NK-92 (cell line): ENCODE measurements around the gene KLC1.

Experiments
- DNase-seq: peaks from one replicate; lab custom pipeline; 2025; ENCODE audit not compliant: unreplicated experiment; lab: John Stamatoyannopoulos, UW

Gene KLC1

DNA sequence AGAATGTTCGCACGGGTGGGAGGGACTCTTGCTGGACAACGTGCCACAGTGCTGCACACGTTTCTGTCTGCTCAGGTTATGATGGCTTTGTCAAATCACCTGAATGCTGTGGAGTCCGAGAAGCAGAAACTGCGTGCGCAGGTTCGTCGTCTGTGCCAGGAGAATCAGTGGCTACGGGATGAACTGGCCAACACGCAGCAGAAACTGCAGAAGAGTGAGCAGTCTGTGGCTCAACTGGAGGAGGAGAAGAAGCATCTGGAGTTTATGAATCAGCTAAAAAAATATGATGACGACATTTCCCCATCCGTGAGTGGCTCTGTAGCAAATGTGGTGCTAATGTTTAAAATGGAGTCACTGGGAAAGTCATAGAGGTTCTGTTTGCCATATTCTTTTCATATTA lies 28.5 kb downstream of the KLC1 start:
- DNase-seq = no peak

DNA sequence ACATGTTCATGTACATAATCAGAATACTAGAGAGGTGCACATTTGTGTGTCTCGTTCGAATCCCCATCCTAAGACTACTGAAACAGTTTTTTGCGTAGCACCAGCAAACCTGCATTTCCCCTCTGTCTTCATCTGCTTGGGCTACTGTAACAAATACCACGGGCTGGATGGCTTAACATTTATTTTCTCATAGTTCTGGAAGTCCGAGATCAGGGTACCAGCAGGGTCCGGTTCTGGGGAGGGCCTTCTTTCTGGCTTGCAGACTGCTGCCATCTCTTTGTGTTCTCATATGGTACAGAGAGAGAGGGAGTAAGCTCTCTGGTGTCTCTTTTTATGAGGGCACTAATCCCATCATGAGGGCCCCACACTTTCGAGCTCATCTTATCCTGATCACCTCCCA lies 30.6 kb downstream of the KLC1 start:
- DNase-seq = no peak

DNA sequence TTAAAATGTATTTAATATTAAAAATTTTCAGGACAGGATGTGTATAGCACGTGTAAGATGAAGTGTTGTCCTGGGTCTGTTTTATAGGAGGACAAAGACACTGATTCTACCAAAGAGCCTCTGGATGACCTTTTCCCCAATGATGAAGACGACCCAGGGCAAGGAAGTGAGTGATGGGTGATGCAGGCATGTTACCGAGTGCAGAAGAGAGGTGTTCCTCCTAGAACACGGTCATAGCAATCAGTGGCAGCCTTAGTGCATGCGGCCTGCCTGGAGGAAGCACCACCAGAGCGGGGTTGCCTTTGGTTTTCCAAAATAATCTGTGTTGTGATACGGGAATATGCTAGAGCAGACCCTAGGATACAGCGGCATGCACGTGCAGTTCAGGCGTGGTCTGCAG lies 33.0 kb downstream of the KLC1 start:
- no peak for DNase-seq

DNA sequence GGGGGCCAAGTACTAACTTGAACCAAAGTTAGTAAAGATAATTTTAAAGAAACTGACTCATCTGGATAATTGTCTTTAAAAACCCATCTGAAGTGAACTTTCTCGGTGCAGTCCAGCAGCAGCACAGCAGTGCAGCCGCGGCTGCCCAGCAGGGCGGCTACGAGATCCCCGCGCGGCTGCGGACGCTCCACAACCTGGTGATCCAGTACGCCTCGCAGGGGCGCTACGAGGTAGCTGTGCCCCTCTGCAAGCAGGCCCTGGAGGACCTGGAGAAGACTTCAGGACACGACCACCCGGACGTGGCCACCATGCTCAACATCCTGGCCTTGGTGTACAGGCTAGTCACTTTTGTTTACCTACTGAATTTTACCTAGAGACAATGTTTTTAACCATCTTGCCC lies 33.6 kb downstream of the KLC1 start:
- DNase-seq = no peak

DNA sequence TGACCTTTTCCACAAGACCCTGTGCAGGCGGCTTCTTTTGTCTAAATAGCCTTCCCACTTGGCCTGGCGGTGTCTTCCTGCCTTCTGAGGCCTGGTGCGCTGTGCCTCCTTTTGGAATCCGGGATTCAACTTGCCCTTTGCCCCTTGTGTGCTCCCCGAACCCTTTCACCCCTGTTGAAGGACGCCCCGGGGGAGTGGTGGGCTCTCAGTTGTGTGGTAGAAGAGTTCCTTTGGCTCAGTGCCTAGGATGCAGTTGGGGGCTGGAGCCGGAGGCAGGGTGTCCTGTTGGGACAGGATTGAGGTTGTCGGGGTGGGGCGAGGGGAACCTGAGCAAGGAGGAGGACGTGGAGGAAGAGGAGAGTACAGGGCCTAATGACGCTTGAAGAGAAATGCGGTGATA lies 34.5 kb downstream of the KLC1 start:
- no peak for DNase-seq

DNA sequence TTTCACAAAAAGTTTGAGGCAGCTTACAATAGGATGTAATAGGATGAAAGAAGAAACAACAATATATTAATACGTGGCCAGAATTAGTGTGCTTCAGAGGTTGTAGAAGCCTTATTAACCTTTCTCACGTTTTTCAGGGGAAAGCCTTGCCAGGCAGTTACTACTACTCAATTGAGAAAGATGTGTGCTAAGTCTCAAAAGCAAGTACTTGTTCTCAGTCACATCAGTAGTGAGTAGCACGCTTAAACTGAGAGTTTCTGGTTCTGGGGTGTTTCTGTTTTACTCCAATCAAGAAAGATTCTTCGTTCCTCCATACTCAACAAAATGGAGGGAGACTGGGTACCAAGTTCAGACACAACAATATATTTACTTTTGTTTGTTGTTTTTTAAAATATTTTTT lies 38.7 kb downstream of the KLC1 start:
- DNase-seq = no peak

DNA sequence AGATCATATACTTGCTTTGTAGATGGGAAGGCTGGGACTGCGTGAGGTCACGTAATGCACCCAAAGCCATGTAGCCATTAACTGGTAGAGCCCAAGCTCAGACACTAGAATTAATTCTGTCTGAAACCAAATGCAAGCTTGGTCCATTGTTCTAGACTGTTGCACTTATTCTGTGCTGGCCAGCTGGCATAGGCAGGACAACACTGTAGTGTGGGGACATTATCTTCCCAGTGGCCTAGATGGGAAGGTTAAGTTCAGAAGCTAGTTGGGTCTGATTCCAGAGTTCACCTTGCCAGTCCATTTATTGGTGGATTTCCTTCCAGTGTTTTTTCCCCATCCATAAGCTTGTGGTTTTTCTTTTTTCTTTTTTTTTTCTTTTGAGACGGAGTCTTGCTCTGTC lies 39.1 kb downstream of the KLC1 start:
- DNase-seq = no peak

DNA sequence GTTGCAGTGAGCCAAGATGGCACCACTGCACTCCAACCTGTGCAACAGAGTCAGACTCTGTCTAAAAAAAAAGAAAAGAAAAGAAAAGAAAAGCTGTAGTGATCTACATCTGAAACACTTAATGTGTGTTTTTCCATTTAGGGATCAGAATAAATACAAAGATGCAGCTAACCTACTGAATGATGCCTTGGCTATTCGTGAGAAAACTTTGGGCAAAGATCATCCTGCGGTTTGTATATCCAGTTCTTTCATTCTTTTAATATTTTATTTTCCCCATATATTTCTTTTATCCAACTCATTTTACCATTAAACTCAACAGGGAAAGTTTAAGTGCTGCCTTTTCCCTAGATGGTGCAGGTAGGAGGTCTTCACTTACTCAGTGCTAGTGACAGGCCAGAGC lies 40.4 kb downstream of the KLC1 start:
- no peak for DNase-seq

DNA sequence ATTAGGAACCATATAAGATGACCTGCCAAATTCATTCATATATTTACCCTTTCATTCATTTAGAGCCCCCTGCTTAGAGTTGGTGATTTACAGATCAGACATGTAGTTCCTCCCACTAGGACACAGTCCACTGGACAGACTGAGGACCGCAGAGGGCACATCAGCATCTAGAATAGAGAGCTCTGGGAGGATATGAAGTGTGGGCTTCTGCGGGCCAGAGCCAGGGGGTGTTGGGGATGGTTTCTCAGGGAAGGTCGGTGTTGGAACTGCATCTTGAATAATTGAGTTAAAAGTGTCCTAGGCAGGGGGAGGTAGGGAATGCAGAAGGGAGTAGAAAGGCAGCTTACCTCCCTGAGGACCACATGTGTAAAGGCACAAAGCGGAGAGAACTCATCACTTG lies 42.9 kb downstream of the KLC1 start:
- DNase-seq = no peak

DNA sequence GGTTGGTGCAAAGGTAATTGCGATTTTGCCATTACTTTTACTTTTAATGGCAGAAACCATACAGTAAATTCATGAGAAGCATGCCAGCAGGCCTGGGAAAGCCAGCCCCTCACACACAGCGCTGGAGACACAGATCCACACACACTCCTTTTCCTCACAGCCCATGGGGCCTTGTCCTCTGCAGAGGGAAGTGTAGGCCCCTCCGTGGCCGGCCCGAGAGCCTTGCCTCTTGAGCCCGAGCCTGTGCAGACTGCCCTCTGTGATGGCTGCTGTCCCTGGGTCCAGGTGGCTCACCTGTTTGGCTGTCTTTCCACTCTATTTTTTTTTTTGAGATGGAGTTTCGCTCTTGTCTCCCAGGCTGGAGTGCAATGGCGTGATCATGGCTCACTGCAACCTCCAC lies 46.9 kb downstream of the KLC1 start:
- DNase-seq = no peak

DNA sequence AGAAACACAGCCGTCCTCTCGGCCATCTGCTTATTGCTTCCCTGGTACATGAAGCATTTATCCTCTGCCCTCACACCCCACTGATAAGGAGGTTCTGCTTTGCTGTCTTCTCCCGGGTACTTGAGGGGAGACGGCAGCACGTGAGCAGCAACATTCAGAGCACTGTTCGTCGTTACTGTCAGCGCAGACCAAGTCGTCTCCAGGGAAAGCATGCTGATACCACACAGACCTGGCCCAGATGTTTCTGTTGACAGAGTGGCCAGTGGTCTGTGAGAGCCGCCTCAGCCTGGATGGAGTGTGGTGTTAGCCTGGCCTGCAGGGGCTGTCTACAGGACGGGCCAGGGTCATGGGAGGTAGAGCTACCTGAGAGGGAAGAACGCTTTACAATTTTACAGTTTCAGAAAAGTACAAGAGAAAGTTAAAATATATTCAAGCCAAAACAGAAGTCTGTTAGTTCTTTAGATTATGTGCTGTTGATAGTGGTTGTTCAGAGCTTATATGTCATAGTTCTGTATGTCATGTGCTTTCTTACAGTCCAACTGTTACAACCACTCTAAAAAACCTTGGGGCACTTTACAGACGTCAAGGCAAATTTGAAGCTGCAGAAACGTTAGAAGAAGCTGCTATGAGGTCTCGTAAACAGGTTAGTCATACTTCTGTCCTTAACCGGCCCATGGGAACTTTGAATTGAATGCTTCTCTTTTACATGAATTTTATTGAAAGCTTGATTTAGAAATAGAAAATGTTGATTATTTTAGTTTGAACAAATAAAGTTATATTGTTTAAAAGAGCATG lies 48.1 kb downstream of the KLC1 start:
- no peak for DNase-seq

DNA sequence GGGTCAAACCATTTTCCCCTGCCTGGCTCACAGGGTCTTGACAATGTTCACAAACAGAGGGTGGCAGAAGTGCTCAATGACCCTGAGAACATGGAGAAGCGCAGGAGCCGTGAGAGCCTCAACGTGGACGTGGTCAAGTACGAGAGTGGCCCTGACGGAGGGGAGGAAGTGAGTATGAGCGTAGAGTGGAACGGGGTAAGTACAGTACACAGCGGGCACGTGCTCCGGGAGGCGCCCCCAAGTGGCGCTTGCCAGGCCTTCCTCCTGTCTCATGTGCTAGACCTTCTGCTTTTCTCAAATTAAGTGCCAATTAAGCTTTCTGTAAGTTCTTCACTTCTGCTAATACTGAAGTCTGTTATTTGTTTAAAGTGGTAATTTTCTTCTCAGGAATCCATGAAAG lies 50.3 kb downstream of the KLC1 start:
- DNase-seq = no peak

DNA sequence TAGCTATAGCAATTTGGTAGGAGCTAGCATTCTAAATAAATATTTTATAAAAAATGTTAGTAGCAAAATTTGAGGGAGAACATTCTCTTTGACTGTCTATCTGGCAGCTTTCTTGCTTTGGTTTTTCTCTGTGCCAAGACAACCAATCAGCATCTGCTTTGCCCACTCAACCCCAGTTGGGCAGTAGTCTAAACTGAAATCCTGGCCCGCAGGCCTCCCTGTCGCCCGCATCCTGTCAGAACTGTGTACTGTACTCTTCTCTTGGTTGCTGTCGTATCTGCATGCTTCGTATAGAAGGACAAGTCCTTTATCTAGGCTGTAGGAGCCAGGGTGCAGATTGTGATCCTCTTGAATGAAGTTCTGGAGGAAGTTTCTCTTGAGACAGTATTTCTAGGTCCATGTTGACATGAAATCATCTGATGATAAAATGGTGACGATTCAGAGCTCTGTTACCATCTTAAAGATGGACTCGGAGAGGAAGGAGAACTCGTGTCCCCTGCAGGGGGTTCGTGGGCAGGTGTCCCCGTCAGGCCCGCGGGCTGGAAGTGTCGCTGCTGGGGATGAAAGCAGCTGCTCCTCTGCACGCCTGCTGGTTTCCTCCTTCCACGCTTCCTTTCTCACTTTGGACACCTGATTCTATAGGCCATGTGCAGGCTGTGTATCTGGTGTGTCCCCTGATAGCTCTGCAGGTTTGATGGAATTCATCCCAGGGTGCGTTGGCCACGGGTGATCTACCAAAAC lies 51.6 kb downstream of the KLC1 start:
- no peak for DNase-seq

DNA sequence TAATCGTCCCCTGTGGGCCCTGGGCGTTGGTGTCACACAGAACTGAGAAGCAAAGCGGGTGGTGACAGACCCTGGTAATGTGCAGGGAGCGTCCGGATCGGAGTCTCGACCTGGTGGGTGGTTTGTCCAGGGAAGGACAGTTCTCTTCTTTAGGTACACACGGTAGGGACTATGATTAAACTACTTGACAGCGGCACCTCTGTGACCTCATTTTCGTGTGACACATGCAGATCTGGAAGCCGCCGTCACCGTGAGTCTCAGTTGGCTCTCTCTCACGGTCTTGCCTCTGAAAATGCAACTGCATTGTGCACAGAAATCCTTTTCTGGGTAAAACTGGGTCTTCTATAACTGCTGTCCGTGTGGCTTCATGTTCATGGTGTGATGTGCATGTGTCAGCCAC lies 54.1 kb downstream of the KLC1 start:
- DNase-seq = no peak

DNA sequence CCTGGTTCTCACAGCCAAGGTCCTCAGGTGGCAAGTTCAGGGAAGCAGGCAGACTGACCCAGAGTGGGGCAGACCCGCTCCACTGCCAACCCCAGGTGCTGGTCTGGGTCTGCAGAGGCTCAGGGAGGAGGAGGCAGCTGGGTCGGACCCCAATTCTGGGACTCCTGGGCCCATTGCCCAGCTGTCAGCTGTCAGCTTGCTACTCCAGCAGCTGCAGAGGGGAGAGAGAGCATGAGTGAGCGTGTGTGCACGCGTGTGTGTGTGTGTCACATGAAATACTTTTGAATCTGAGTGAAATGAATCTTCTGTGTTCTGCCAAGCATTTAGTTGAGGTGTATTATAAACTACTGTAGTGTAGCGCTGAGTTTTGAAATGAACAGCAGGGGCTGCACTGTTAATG lies 55.5 kb downstream of the KLC1 start:
- no peak for DNase-seq

DNA sequence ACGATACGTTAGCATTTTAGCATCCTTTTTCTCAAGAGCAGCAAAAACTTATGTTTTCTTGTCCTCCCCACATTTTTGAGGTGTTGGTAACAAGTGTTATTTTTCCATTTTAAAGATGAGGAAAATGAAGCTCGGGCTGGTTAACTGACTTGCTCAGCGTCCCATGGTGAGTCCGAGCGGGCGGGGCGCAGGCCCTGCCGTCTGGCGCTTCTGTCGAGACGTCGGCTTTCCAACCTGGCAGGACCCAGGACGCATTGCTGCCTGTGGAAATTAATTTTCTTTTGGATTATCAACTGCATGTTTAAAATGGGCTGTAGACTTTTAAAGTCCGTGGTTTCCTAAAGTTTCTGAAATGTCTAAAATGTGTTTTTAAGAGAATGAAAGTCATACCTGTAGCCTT lies 55.9 kb downstream of the KLC1 start:
- no peak for DNase-seq

DNA sequence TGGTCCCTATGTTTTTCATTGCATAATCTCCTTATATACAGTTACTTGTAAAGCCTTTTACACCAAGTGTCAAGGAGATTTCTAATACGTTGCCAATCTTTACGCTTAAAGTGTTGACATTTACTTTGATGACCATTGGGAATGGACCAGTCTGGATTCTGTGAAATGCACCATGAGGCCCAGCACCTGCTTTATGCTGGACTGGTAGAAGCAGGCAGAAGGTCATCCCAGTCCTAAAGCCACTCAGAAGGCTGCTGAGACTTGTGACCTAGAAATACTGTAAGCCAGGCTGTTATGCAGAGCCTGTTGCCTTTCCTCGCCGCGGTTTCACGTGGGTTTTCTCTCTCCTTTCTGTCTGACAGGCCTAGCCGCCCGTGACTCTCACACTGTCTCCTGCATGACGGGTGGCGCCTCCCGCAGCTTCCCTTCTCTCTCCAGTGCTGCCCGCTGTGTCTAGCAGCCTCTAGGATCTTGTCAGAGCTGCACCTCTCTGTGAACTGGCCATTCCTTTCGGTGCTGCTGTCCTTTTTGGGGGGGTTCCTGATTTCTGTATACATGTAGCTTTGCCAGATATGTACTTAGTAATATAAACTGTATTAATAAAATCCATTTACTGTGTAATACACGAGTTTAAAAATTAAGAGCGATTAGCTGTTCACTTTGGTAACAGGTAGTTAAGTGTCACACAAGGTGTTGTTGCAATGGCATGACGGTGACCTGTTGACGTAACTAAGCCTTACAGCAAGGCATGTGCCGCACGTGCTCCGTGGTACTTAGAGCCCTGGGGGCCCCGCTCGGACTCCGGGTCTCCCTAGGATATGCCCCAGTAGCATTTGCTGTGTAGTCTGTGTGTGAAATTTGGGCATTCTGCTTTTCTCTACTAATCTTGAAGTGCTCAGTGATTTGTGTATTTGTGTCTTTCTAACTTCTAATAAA lies 56.5 kb downstream of the KLC1 start:
- DNase-seq = no peak

DNA sequence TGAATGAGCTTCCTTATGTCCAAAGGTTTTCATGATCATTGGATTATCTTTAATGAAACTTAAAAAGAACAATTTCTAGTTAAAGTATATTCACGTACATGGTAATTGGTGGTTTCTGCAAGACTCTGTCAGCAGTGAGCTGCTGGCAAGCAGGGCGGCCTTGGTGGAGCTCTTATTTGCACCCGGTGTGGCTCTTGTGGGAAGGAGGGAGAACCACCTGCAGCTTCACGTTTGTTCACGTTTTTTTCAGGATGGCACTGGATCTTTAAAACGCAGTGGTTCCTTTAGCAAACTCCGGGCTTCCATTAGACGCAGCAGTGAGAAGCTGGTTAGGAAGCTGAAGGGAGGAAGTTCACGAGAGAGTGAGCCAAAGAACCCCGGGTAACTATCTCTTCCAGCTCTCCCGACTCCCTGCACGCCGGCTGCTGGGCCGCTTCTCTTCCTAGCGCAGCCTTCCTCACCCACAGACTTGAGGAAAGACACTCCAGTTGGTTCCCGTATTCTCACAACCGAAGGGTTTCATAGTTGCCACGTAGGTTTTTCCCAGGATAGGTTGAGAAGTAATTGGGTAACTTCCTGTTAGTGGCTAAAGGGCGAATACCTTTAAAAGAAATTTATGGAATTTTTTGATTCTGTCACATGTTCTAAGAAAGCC lies 57.9 kb downstream of the KLC1 start:
- no peak for DNase-seq

DNA sequence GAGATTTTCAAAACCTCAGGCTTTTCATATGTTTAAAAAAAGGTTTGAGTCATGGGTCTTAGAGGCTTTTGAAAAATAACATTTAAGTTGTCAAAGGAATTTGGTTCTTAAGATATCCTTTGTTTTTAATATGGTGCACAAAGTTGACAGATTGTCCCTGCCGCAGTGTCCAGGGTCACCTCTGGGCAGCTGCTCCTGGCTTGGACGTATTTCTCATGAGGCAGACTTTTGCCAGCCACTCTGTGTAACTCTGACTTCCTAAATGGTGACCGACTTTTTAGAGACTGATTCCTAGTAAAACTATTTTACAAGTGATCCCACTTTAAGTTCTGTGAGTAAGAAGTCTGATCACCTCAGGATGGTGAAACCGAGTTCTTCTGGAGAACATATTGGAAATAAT lies 58.7 kb downstream of the KLC1 start:
- no peak for DNase-seq

DNA sequence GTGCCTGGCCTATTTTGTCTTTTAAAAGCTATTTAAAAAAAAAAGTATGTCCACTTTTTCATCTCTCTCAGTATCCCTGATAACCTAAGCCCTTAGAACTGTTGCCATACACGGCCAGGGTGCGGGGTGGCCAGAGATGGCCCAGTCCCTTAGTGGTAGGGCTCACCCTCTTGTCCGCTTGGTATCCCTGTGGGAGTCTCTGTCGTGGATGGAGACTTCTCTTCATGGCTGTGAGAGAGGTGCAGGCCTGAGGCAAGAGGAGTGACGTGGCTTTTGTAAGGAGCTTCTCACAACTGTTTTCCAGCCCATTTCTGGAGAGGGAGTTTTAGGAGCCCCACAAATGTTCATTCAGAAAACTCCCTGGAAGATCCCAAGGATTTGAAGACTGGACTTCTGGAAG lies 59.4 kb downstream of the KLC1 start:
- no peak for DNase-seq
